Esophagus (tissue), 2 donors: ENCODE data around the gene MYL1. TPM values are rescaled to one million over a fixed set of nuclear protein-coding genes. Genes with fewer than 3 reads are reported as not detected.

Experiments used
- H3K27ac ChIP-seq, 2 donors: one replicate each; pipeline ENCODE4 v1.5.1; 2013; ENCODE audit warnings: low read depth in 2 of 2, mild to moderate bottlenecking in 2 of 2, inconsistent platforms in 1 of 2, low read length in 1 of 2, moderate library complexity in 1 of 2
- H3K27me3 ChIP-seq, 2 donors: one replicate each; pipeline ENCODE4 v1.6.1; 2013; ENCODE audit warnings: low read length in 2 of 2, control low read depth in 1 of 2, mild to moderate bottlenecking in 1 of 2; ENCODE audit not compliant: insufficient read depth in 2 of 2, control insufficient read depth in 1 of 2
- H3K36me3 ChIP-seq, 2 donors: one replicate each; pipeline ENCODE4 v1.6.1; 2013; ENCODE audit warnings: low read length in 1 of 2; ENCODE audit not compliant: control insufficient read depth in 2 of 2, insufficient read depth in 2 of 2
- H3K4me1 ChIP-seq, 2 donors: one replicate each; pipeline ENCODE4 v1.6.1; 2013; ENCODE audit warnings: low read length in 1 of 2; ENCODE audit not compliant: control insufficient read depth in 2 of 2, insufficient read depth in 2 of 2
- H3K4me3 ChIP-seq, 2 donors: one replicate each; pipeline ENCODE4 v1.5.1; 2013; ENCODE audit warnings: low read length in 2 of 2, mild to moderate bottlenecking in 2 of 2, low read depth in 1 of 2, moderate library complexity in 1 of 2
- H3K9me3 ChIP-seq, 2 donors: one replicate each; pipeline ENCODE4 v1.6.1; 2013; ENCODE audit warnings: mild to moderate bottlenecking in 2 of 2, low read depth in 1 of 2, low read length in 1 of 2, moderate library complexity in 1 of 2; ENCODE audit not compliant: control insufficient read depth in 2 of 2, insufficient read depth in 1 of 2
- WGBS, 2 donors: extraction: QIAGEN DNeasy Blood & Tissue Kit; methylation state at CpG; one replicate each; pipeline ENCODE4 v1.1.7; 2013; 5-methylcytosine and 5-hydroxymethylcytosine counted together
- polyA plus RNA-seq, 2 donors: library from polyadenylated mRNA; stranded (reverse); fragments of 200-250 nt; gene quantifications; one replicate each; pipeline ENCODE4 v1.2.3, GENCODE V29; 2013
- donor health status: healthy with polysubstance abuse.
- donor health status: Bipolar disorder and iron deficiency.

The MYL1 gene
- under 1 TPM in 1 of 2 donors, not detected in 1; 0.24 TPM for polyA plus RNA-seq

DNA sequence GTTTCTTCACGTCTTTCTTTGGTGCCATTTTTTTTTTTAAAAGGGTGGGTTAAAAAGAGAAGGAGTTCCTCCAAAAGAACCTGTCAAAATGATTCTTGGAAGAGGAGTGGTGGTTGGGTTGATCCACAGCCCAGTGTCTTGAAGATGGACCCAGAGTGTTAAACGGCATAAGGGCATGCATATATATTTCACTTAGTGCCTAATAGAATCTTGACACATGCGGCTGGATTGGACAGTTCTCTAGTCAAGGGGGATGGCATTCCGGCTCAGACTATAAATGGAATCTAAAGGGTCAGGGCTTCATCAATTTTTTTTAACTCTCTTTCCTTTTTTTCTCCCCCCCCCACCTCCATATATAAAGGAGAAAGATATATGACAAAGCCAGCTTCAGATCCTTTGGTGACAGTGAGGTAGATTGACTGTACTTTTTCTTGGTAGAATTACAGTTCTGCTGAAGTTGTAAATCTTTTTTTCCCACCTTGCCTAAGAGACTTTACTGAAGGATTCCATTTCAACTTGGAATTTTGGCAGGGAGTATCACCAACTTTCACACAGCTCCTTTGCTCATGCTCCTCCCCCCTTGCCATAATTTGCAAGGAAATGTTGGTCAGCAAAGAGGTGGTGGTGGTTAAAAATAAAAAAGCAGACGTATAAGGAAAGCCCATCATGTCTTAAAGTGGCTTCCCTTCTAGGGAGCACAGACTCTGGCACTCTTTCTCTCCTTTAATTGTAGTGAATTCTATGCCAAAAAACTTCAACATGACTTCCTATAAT is at the start of gene MYL1:
Gene MYL1 (minus strand): TSS at position 160 of the 774 bp plus-strand sequence. CDS start 132 bp downstream, at position 28.
- WGBS, 2 donors = 64 to 72% methylated on average over 5 of the region's 5 CpGs
- H3K27me3 ChIP-seq = no peaks in the 10 kb centered on the region
- no peak within 1 kb of the TSS for H3K27ac ChIP-seq
- H3K9me3 ChIP-seq = no peaks in the 10 kb centered on the region
- no peaks in the 10 kb centered on the region for H3K36me3 ChIP-seq
- no peaks in the 10 kb centered on the region for H3K4me1 ChIP-seq
- H3K4me3 ChIP-seq = no peak within 1 kb of the TSS

DNA sequence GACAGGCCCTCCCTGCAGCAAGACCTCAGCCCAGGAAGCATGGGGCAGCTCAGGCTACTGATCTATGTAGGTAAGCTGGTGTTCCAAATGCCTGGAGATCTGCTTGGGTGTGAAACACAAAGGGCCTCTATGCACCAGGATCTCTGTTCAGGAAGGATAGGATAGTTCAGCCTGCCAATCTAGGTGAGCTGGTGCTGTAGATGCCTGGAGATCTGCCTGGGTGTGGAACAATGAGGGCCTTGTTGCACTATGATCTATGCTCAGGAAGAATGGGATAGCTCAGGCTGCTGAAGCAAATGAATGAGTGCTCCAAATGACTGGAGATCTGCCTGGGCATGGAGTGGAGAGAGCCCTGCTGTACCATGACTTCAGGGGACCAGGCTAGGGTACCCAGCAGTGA is 48.9 kb upstream of the MYL1 start:
- Histone ChIP-seq H3K4me3 (no peak overlapping the region), H3K4me1 (no peaks in the 10 kb centered on the region), H3K27me3 (no peaks in the 10 kb centered on the region), H3K36me3 (no peaks in the 10 kb centered on the region), H3K27ac (no peak overlapping the region), H3K9me3 (no peaks in the 10 kb centered on the region)

DNA sequence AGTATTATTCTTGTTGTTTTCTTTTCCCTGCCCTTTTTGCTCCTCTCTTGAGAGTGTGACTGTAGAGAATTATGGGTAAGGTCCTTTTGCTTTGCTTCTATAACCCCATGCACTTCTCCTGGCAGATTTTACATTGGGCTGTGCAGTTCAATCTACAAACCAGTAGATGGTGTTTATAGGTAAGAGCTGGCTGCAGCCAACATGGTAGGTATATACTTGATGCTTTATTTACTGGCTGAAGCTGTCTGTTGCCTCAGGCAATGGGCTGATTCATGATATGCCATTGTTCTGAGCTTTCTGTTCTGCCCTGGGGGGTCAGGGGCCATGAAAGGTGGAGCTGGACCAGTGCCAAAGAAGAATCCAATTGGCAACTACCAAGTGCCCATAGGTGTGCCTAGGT is 48.3 kb upstream of the MYL1 start:
- no peaks in the 10 kb centered on the region for H3K9me3 ChIP-seq
- H3K36me3 ChIP-seq = no peaks in the 10 kb centered on the region
- H3K27ac ChIP-seq = no peak overlapping the region
- H3K27me3 ChIP-seq = no peaks in the 10 kb centered on the region
- H3K4me1 ChIP-seq = no peaks in the 10 kb centered on the region
- no peak overlapping the region for H3K4me3 ChIP-seq

DNA sequence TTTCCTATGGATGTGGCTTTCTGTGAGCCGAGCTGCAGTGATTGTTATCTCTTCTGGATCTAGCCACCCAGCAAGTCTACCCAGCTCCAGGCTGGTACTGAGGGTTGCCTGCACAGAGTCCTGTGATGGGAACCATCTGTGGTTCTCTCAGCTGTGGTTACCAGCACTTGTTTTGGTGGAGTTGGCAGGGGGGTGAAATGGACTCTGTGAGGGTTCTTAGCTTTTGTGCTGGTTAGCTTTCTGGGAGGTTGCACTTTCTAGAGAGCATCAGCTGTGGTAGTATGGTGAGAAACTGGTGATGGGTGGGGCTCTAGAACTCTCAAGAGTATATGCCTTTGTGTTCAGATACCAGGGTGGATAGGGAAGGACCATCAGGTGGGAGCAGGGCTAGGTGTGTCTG is 45.4 kb upstream of the MYL1 start:
- 37 to 63% methylated on average over 1 of the region's 1 CpG for WGBS, 2 donors

DNA sequence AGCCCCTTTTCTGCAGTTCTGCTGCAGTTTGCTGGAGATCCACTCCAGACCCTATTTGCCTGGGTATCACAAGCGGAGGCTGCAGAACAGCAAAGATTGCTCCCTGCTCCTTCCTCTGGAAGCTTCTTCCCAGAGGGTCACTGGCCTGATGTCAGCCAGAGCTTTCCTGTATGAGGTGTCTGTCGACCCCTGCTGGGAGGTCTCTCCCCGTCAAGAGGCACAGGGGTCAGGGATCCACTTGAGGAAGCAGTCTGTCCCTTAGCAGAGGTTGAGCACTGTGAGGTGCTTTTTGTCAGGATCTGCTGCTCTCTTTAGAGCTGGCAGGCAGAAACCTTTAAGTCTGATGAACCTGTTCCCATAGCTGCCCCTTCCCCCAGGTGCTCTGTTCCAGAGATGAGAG is 42.0 kb upstream of the MYL1 start:
- Histone ChIP-seq H3K27ac (no peak overlapping the region), H3K9me3 (peaks cover 0 to 3% of the 10 kb centered on the region in 2 donors), H3K27me3 (no peaks in the 10 kb centered on the region), H3K4me1 (no peaks in the 10 kb centered on the region), H3K36me3 (no peaks in the 10 kb centered on the region), H3K4me3 (no peak overlapping the region)
- 48 to 52% methylated on average over 3 of the region's 3 CpGs for WGBS, 2 donors

More for the DNA sequence above, 45.4 kb upstream of the MYL1 start:
- H3K27ac ChIP-seq = no peak overlapping the region
- peaks cover 0 to 3% of the 10 kb centered on the region in 2 donors for H3K9me3 ChIP-seq
- H3K27me3 ChIP-seq = no peaks in the 10 kb centered on the region
- no peak overlapping the region for H3K4me3 ChIP-seq
- no peaks in the 10 kb centered on the region for H3K4me1 ChIP-seq
- no peaks in the 10 kb centered on the region for H3K36me3 ChIP-seq

DNA sequence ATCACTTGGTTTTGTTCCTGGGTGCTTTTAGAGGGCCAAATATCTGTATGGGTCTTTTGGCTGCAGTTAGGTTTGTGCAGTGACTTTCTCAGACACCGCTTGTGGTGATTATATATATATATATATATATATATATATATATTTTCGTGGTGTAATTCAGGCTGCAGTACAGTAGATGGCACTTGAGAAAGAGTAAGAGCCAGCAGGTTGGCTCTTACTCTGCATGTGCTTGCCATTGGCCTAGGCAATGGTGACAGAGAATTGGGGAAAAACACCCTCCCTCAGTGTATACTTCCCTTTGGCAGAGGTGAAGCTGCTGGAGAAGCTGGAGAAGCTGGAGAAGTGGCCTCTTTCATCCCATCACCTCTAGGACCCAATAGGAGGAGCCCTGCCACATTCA is 22.2 kb upstream of the MYL1 start:
- H3K4me3 ChIP-seq = no peak overlapping the region
- no peaks in the 10 kb centered on the region for H3K27me3 ChIP-seq
- H3K9me3 ChIP-seq = no peaks in the 10 kb centered on the region
- no peak overlapping the region for H3K27ac ChIP-seq
- WGBS, 2 donors = 58% methylated on average over 2 of the region's 2 CpGs
- no peaks in the 10 kb centered on the region for H3K4me1 ChIP-seq
- no peaks in the 10 kb centered on the region for H3K36me3 ChIP-seq

DNA sequence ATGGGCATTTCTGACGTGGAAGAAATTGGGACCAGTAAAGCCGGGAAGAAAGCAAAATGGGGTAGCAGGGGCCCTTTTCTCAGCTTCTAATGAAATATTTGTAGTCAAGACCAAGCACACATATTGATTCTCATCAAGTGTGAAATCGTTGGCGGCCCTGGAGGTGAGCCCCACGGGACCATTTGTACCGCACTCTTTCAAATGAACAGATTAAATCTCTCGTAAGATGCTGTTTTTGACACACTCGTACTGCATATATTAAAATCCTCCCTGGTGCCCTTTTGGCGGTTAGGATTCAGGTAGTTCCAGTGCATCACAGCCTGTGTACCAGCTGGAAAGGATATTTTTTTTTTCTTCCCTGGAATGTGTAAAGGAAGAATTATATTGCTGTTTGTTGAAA is 9.9 kb upstream of the MYL1 start:
- H3K27ac ChIP-seq = no peak overlapping the region
- WGBS, 2 donors = 87% methylated on average over 9 of the region's 9 CpGs
- no peak overlapping the region for H3K4me3 ChIP-seq

DNA sequence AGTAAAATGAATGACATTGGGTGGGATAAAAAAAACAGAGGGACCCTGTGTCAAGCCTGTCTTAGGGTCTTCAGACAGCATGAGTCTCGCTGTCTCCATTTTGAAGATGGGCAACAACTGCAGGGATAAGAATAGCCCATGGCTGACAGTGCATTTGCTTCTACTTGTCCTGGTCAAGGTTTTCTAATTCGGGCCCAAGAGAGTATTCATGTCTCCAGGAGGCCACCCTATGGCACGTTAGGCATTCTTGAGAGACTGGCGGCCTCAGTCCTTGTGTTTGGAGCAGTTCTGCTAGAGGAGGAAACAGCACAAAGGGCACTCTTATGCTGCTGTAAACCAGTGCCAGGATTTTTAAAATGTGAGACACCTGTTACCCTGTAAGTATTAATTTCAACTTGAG is 9.5 kb upstream of the MYL1 start:
- 63 to 64% methylated on average over 4 of the region's 4 CpGs for WGBS, 2 donors

More for the DNA sequence above, 9.9 kb upstream of the MYL1 start:
- Histone ChIP-seq H3K9me3 (no peaks in the 10 kb centered on the region), H3K36me3 (no peaks in the 10 kb centered on the region), H3K27me3 (no peaks in the 10 kb centered on the region), H3K4me1 (no peaks in the 10 kb centered on the region)

DNA sequence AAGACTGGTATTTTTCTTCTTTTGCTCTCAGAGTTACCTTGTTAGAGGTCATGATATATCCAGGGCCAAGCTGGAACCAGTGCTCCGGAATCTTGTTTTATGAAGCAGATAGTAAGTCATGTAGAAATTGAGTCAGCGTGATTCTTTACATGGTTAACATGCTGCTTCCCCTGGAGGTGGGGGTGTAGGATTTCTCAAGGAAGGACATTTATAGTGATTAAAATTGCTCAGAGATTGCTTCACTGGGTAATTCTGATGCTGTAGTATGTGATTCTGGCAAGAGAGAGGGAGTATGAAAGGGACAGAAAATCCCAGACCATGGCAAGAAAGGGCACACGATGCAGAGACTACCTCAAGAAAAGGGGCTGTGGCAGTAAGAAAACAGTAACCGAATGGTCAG is 8.0 kb upstream of the MYL1 start:
- Histone ChIP-seq H3K27ac (no peak overlapping the region), H3K36me3 (no peaks in the 10 kb centered on the region), H3K4me3 (no peak overlapping the region), H3K9me3 (no peaks in the 10 kb centered on the region), H3K4me1 (no peaks in the 10 kb centered on the region), H3K27me3 (no peaks in the 10 kb centered on the region)
- WGBS, 2 donors = 85 to 87% methylated on average over 4 of the region's 4 CpGs

More for the DNA sequence above, 9.5 kb upstream of the MYL1 start:
- Histone ChIP-seq H3K27me3 (no peaks in the 10 kb centered on the region), H3K36me3 (no peaks in the 10 kb centered on the region), H3K4me3 (no peak overlapping the region), H3K4me1 (no peaks in the 10 kb centered on the region), H3K27ac (no peak overlapping the region), H3K9me3 (no peaks in the 10 kb centered on the region)

DNA sequence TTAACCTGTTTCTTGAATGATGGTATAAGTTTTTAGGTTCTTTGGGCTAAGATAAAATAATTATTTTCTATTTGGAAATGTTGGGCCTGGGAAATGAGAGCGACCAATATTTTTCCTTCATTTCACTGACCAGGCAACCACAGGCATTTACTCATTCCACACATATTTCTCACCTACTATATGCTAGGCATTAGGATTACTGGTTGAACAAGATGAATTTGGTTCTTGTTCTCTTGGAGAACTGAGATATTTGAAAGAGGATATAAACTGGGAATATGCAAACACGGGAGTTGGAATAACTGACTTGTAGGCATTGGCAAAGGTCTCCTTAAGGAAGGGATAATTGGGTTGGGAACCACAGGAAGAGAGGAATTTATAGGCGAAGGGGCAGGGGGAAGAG is 3.9 kb upstream of the MYL1 start:
- Histone ChIP-seq H3K9me3 (no peaks in the 10 kb centered on the region), H3K4me1 (no peaks in the 10 kb centered on the region), H3K36me3 (no peaks in the 10 kb centered on the region), H3K4me3 (no peak overlapping the region), H3K27ac (no peak overlapping the region), H3K27me3 (no peaks in the 10 kb centered on the region)
- WGBS, 2 donors = 81% methylated on average over 3 of the region's 3 CpGs
